ENCODE results near the gene SLC38A2. TPM values are rescaled to one million over a fixed set of nuclear protein-coding genes. Genes with fewer than 3 reads are reported as not detected.

The SLC38A2 gene
- total RNA-seq, 1 experiment from 2014 or later = 341 TPM

- POLR2A ChIA-PET = no interaction called here
These were observed 40.8 kb upstream of the SLC38A2 start for GRCh38 chr12:46413368-46413767.

GRCh38 chr12:46412857-46413256 lies 40.3 kb upstream of the SLC38A2 start:
- ChIA-PET POLR2A (no interaction called here), CTCF (no interaction called here)
- DNase-seq (ENCODE audit: low read depth, low spot score) (no peak), ATAC-seq (no peak)
- Histone ChIP-seq H3K27me3 (ENCODE audit: control insufficient read depth, insufficient read depth, low read length) (no peaks in the 10 kb centered on the region), H3K4me3 (ENCODE audit: low read depth in 2 of 2, low read length in 2 of 2) (no peak overlapping the region), H3K4me1 (ENCODE audit: control insufficient read depth, insufficient read depth, low read length) (peaks cover 7% of the 10 kb centered on the region), H3K9me3 (ENCODE audit: control insufficient read depth, insufficient read depth, low read depth, low read length) (no peaks in the 10 kb centered on the region), H3K27ac (ENCODE audit: low read length) (peak overlapping the region; percentile 56; the same call in 1 of the 2 replicates), H3K36me3 (ENCODE audit: control insufficient read depth, insufficient read depth, low read length) (no peaks in the 10 kb centered on the region)
- BruUV-seq (replicated peaks) = no TSS peak
- intact Hi-C loops (cut with micrococcal nuclease; ENCODE audit: unreplicated experiment) (no loop called here), in situ Hi-C loops (cut with HindIII; ENCODE audit: low pct_unique_long_range_greater_than_20kb, low sequenced_read_pairs) (no loop called here)
- TF ChIP-seq SIN3A (IDR thresholded peaks at IDR 0.05; ENCODE audit: borderline replicate concordance, insufficient read depth, low read depth, low read length) (no peak), CTCF (IDR thresholded peaks at IDR 0.05) (no peak), TCF7L2 (IDR thresholded peaks at IDR 0.05; ENCODE audit: low read depth, low read length) (no peak), REST (IDR thresholded peaks at IDR 0.05; ENCODE audit: insufficient read depth in 1 of 2, low read depth in 2 of 2, low read length in 1 of 2) (no peak), POLR2AphosphoS5 (IDR thresholded peaks at IDR 0.05; ENCODE audit: low read depth, low read length) (no peak)

More at GRCh38 chr12:46413368-46413767, 40.8 kb upstream of the SLC38A2 start:
- intact Hi-C loops (cut with micrococcal nuclease; ENCODE audit: unreplicated experiment) = no loop called here
- BruUV-seq (replicated peaks) = no TSS peak
- ATAC-seq (no peak), DNase-seq (ENCODE audit: low read depth, low spot score) (no peak)
- TF ChIP-seq POLR2AphosphoS5 (IDR thresholded peaks at IDR 0.05; ENCODE audit: low read depth, low read length) = no peak
- no peak for TF ChIP-seq CTCF (IDR thresholded peaks at IDR 0.05)
- TF ChIP-seq SIN3A (IDR thresholded peaks at IDR 0.05; ENCODE audit: borderline replicate concordance, insufficient read depth, low read depth, low read length) = no peak
- TF ChIP-seq TCF7L2 (IDR thresholded peaks at IDR 0.05; ENCODE audit: low read depth, low read length) = no peak
- TF ChIP-seq REST (IDR thresholded peaks at IDR 0.05; ENCODE audit: insufficient read depth in 1 of 2, low read depth in 2 of 2, low read length in 1 of 2) = no peak
- CTCF ChIA-PET = no interaction called here
- no peaks in the 10 kb centered on the region for H3K36me3 ChIP-seq (ENCODE audit: control insufficient read depth, insufficient read depth, low read length)
- peaks cover 6% of the 10 kb centered on the region for H3K4me1 ChIP-seq (ENCODE audit: control insufficient read depth, insufficient read depth, low read length)
- no peaks in the 10 kb centered on the region for H3K9me3 ChIP-seq (ENCODE audit: control insufficient read depth, insufficient read depth, low read depth, low read length)
- peak overlapping the region; percentile 5; the same call in 1 of the 2 replicates for H3K27ac ChIP-seq (ENCODE audit: low read length)
- in situ Hi-C loops (cut with HindIII; ENCODE audit: low pct_unique_long_range_greater_than_20kb, low sequenced_read_pairs) = no loop called here
- no peak overlapping the region for H3K4me3 ChIP-seq (ENCODE audit: low read depth in 2 of 2, low read length in 2 of 2)
- no peaks in the 10 kb centered on the region for H3K27me3 ChIP-seq (ENCODE audit: control insufficient read depth, insufficient read depth, low read length)
